ENCODE results near the gene ALKBH8. TPM values are rescaled to one million over a fixed set of nuclear protein-coding genes. Genes with fewer than 3 reads are reported as not detected.
A peak's percentile ranks its signal among the peaks of the same experiment; 100 is the strongest.
"Not testable (repeated sequence)": the region's sequence is repeated elsewhere in the genome, so short reads cannot be mapped to it uniquely, and the experiment has no call there.

ALKBH8 gene
- total RNA-seq, 1 donor from 2014 or later = 6.2 TPM

- DNase-seq (ENCODE audit: low spot score); intact Hi-C loops (cut with DNase I): not testable (repeated sequence)
These were observed 99.2 kb downstream of the ALKBH8 start for GRCh38 chr11:107466275-107466866.

DNA sequence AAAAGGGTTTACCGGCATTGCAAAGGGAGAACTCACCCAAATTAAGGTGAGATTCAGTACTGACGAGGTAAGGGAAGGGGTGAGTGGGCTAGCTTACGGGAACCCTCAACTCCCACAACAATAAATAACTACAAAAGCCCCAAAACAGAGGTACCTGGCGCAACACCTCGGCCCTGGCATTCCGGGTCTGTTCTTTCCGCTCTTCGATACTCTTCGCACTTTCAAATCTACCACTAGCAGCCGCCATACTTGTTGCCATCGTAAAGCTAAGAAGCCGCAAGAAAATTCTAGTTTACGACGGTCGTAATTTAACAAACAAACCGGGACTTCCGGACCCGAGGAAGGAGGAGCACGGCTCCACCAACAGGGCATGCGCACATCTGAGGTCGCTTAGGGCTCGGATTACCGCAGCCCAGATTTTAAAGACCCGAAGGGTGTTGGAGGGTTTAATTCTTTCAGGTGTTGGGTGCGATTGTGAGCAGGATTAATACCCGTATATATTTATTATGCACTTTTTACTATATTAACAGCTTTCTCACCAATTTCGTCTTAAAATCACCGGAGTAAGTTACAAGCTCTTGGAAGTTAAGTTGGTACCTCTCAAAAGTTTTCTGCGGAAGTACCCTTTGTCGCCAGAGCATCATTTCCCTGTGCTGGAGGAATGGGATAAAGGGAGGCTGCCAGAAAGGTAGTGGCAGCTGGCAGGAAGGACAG is 107.8 kb downstream of the ALKBH8 start, which contains the start of gene CWF19L2:
Gene CWF19L2, minus strand, starts transcription at position 268 of the 714 bp plus-strand sequence. Its CDS starts 9 bp downstream, at position 259.
- peak; percentile 94 for DNase-seq (ENCODE audit: low spot score)
- intact Hi-C loops (cut with DNase I) = no loop called here

- no peak for DNase-seq (ENCODE audit: low spot score)
- intact Hi-C loops (cut with DNase I) = no loop called here
These were observed 108.4 kb downstream of the ALKBH8 start for GRCh38 chr11:107457205-107457557.

GRCh38 chr11:107453594-107454286 is 111.8 kb downstream of the ALKBH8 start:
- DNase-seq (ENCODE audit: low spot score) = no peak
- intact Hi-C loops (cut with DNase I) = no loop called here

Other genes starting within 250 kb of the ALKBH8 start
- 7.5 TPM for gene CWF19L2, start 107.9 kb downstream of the ALKBH8 start, total RNA-seq
- gene ELMOD1, start 25.4 kb upstream of the ALKBH8 start, total RNA-seq = 0.89 TPM
- gene SLN, start 146.3 kb upstream of the ALKBH8 start, total RNA-seq = 19.0 TPM

Measured in cardiac septum (tissue), 1 donor.